RKO (cell line): ENCODE measurements around the gene CPT1A.
"Not testable (repeated sequence)": the region's sequence is repeated elsewhere in the genome, so short reads cannot be mapped to it uniquely, and the experiment has no call there.

Source experiments
- DNase-seq: peaks from one replicate; pipeline ENCODE4 v3.0.0-alpha.2; 2016; ENCODE audit warnings: low spot score

The CPT1A gene

DNA sequence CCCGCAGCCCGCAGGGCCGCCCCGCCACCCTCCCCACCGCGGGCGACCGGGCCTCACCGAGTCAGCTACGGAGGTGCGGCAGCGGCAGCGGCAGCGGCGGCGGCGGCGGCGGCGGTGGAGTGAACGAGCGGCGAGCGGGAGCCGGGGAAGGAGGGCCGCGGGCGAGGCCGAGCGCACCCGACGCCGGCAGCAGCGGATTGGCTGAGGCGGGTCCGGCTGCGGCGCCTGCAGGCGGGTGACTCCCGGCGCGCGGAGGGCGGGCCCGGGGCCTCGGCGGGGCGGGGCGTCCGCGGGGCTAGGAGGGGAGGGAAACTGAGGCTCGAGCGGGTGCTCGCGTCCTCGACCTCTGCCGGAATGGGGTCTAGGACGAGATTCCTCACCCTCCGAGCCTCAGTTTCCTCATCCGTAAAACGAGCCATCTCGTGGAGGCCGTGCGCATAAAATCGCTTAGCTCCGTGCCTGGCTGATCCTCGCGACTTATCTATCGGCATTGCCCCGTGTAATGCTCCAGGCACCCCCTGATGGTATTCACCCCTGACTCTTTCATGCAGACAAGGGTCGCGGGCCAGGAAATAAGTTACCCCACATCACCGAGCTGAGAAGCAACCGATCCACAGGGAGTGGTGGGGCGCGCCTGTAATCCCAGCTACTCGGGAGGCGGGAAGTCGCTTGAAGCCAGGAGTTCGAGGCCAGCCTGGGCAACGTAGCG is at the start of gene CPT1A:
TSS of gene CPT1A (minus strand) at position 199 of the 709 bp plus-strand sequence. CDS start 26,442 bp downstream, outside the sequence.
- peak; percentile 70 for DNase-seq

DNA sequence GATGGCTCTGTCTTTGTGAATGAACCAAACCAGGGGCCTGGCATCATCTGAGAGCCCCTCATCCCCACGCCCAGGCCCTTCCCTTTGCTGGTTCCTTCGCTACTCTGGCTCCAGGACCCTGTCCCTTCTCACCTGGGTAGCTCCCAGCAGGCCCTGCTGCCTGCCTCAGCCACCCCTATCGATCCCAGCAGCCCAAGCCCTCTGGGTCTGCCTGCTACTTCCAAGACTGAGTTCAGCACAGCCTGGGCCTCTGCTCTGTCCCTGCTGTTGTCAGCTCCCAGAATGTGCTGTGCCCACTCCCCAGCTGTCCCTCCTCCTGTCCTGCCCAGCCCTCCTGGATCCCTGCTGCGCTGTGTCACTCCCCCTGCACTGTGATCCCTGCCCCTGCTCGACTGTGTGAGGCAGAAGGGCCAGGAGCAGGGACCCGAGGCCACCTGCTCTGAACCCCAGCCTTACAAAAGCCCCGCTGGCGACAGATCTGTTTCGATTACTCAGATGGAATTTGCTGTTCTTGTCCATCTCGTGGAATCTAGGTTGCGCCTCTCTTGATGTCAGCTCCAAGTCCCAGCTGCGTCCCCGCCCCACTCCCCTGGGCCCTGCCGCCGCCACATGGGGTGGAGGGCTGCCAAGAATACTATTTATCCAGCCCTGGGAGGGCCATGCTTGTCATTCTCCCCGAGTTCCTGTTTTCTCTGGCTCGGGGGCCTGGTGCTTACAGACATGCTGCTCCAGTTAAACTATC is 48.9 kb upstream of the CPT1A start:
- DNase-seq = no peak

DNA sequence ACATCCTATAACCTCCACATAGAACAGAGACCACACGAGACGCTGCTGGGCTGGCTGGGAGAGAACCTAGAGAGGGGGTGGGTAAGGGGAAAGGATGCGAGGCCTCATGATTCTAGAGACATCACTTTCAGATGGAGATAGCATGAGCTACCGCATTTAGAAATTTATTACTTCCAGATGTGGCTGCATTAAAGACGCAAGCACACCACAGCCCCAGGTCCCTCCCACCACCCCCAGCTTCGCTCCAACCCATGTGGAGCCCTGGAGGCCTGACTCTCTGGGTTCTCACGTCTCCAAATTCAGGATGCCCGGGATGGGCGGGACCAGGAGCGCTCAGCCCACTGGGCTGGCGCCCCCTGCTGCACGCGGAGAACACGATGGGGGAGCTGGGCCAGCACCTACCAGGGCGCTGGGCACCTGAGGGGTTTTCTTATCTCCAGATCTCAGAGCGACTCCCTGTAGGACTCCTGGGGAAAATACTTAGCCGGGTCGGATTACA is 48.3 kb upstream of the CPT1A start:
- DNase-seq = no peak

DNA sequence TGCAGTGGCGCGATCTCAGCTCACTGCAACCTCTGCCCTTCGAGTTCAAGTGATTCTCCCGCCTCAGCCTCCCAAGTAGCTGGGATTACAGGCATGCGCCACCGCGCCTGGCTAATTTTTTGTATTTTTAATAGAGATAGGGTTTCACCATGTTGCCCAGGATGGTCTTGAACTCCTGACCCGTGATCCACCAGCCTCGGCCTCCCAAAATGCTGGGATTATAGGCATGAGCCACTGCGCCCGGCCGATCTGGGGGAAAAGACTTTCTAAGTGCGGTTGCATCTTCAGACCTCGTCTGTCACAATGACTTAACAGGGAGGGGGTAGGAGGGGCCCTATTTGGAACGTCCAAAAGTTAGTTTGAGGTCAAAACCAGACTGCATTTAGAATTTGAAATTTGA is 43.1 kb upstream of the CPT1A start:
- DNase-seq = not testable (repeated sequence)

- DNase-seq = no peak
Observed at GRCh38 chr11:68882391-68882790, 40.7 kb upstream of the CPT1A start.

DNA sequence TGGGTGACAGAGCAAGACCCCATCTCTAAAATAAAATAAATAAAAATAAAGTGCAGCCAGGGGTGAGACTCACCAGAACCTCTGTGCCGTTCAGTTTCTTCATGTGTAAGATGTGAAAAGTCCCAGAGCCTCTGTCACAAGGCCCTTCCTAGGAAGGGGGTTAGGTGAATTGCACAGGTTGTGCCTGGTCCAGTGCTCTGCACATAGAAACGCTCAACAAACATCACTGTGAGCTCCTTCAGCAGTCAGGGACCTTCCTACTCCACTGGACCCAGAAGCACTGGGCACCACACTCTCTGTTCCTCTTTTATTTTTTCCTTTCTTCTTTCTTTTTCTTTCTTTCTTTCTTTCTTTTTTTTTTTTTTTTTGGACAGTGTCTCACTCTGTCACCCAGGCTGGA is 39.6 kb upstream of the CPT1A start:
- DNase-seq = no peak

GRCh38 chr11:68880851-68881250 is 39.1 kb upstream of the CPT1A start:
- no peak for DNase-seq

GRCh38 chr11:68878022-68878421 is 36.3 kb upstream of the CPT1A start:
- no peak for DNase-seq

GRCh38 chr11:68872216-68873003 is 30.7 kb upstream of the CPT1A start:
- DNase-seq = no peak

GRCh38 chr11:68870470-68870869 is 28.8 kb upstream of the CPT1A start:
- no peak for DNase-seq

- DNase-seq = no peak
Observed at GRCh38 chr11:68868221-68868835, 26.6 kb upstream of the CPT1A start.

GRCh38 chr11:68867066-68867465 is 25.4 kb upstream of the CPT1A start:
- no peak for DNase-seq

DNA sequence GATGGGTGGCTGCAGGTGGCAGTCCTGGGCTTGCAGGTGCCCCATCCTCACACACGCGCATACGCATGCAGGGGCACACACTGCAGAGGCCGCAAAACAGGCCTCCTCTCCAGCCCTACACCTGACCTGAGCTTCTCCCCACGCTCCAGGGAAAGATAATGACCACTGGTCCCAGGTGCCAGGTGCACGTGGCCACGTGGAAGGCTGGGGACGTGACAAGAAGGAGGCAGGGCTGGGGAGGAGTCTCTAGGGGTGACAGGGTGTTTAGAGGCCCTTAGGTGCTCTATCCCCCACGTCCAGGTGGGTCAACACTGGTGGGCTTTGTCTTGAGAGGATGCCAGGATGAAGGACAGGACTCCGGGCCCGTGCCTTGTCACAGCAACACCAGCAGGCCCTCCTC is 23.5 kb upstream of the CPT1A start:
- no peak for DNase-seq

GRCh38 chr11:68863553-68864265 is 22.0 kb upstream of the CPT1A start:
- DNase-seq = no peak

- no peak for DNase-seq
Observed at GRCh38 chr11:68862421-68862820, 20.7 kb upstream of the CPT1A start.

DNA sequence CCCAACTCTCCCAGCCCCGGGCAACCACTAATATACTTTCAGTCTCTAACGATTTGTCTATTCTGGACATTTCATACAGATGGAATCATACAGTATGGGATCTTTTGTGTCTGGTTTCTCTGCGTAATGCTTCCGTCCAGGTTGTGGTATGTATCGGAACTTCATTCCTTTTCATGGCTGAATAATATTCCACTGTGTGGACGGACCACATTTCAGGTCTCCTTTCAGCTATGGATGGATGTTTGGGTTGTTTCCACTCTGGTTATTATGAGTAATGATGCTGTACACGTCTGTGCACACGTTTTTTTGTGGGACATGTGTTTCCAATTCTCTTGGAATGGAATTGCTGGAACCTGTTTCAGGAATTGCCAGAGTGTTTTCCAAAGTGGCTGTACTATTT is 17.4 kb upstream of the CPT1A start:
- DNase-seq = no peak

- DNase-seq = no peak
Observed at GRCh38 chr11:68857037-68857586, 15.4 kb upstream of the CPT1A start.

DNA sequence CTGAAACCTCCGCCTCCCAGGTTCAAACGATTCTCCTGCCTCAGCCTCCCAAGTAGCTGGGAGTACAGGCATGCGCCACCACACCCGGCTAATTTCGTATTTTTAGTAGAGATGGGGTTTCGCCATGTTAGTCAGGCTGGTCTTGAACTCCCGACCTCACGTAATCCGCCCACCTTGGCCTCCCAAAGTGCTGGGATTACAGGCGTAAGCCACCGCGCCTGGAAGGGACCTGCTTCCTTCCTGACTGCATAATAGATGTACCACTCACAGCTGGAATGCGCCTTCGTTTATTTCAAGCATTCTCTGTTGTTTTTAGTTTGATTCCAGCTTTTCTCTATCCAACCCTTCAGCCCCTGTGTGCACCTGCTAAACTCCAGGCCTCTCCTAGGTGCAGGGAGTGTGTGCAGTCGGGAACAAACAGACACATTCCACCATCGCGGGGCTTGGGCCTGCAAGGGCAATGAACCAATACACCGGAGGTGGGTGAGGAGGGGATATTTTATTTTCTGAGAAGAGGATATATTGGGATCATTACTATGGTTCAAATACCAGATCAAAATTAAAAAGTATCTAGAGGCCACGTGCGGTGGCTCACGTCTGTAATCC is 14.8 kb upstream of the CPT1A start:
- DNase-seq = not testable (repeated sequence)

- no peak for DNase-seq
Observed at GRCh38 chr11:68855205-68855981, 13.7 kb upstream of the CPT1A start.
